Measurements from ENCODE around the gene R3HDM4.
"Not testable (repeated sequence)": the region's sequence is repeated elsewhere in the genome, so short reads cannot be mapped to it uniquely, and the experiment has no call there.

The R3HDM4 gene

DNA sequence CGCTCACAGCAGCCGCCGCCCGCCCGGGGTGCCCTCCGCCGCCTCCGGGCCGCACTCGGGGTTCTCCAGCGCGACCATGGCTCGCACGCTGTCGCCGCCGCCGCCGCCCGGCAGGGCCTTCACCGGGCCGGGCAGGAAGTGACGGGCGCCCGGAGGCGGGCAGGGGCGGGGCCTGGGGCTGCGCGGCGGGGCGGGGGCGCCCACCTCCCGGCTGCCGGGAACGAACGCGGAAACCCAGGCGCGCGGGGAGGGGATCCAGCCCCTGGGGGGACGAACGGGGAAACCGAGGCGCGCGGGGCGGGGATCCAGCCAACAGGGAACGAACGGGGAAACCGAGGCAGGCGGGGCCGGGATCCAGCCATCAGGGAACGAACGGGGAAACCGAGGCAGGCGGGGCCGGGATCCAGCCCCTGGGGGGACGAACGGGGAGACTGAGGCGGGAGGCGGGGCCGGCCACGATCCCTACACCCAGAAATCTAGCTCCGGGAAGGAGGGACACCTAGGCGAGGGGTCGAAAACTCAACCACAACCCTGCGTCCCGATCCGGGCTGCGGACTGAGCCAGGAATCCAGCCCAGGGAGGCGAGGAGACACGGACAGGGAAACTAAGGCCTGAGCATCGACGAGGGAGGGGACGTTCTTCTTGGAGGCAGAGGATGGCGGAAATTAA lies at the start of gene R3HDM4:
R3HDM4 (minus strand) TSS at position 140 of the 669 bp plus-strand sequence; CDS start at position 78, 62 bp downstream.
- FAIRE-seq: no peak

DNA sequence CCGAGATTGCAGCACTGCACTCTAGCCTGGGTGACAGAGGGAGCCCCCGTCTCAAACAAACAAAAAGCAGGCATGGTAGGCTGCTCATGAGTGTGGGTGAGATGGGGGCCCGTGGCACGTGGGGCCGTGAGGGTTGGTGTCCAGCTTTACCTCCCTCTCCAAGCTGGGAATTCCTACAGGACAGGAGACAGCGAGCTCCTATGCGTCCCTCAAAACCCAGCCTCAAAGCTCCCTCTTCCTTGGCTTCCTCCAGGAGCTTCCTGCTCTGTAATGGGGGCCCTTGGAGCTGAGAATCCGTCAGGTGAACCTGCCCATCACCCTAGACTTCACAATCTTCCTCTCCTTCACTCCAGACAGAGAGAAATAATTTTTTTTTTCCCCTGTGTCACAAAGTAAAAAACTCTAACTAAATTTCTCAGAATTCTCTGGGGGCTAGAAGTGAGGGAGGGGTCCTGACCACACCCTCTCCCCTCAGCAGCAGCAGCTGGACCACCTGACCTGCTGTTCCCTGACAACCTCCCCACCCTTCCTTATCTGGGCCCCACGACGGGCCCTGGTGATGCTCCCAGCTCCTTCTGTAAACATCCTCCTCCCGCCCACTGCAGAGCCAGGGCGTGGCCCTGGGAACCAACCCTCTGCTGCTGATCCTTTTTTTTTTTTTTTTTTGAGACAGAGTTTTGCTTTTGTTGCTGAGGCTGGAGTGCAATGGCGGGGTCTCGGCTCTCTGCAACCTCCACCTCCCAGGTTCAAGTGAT lies 49.0 kb upstream of the R3HDM4 start:
- no peak for FAIRE-seq

GRCh38 chr19:960601-960938 lies 47.6 kb upstream of the R3HDM4 start:
- no peak for FAIRE-seq

- FAIRE-seq: no peak
These were observed 47.0 kb upstream of the R3HDM4 start for GRCh38 chr19:960020-960419.

DNA sequence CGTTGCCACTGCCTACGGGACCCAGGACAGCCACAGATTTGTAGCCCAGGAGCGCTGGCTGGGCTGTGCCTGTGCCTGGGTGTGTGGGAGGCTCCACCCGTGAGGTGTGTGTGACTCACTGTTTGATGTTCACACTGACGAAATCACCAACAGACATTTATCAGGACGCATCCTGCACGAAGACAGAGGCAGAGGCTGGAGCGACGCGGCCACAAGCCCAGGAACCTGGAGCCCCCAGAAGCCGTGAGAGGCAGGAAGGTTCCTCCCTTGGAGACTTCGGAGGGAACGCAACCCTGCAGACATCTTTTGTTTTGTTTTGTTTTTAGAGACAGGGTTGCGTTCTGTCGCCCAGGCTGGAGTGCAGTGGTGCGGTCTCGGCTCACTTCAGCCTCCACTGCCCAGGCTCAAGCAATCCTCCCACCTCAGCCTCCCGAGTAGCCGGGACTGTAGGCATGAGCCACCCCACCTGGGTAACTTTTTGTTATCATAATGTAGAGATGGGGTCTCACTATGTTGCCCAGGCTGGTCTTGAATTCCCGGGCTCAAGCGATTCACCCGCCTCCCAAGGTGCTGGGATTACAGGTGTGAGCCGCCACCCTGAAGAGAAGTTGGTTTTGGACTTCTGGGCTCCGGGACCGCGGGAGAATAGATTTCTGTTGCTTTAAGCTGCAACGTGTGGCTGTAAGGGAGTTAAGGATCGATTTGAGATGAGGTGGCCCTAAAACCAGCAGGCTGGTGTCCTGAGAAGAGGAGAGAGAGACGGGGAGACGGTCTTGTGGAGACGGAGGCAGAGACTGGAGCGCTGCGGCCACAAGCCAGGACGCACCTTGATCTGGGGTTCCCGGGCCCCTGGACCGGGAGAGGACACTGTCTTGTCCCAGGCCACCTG lies 46.2 kb upstream of the R3HDM4 start:
- FAIRE-seq: no peak

GRCh38 chr19:957578-957977 lies 44.6 kb upstream of the R3HDM4 start:
- FAIRE-seq: not testable (repeated sequence)

DNA sequence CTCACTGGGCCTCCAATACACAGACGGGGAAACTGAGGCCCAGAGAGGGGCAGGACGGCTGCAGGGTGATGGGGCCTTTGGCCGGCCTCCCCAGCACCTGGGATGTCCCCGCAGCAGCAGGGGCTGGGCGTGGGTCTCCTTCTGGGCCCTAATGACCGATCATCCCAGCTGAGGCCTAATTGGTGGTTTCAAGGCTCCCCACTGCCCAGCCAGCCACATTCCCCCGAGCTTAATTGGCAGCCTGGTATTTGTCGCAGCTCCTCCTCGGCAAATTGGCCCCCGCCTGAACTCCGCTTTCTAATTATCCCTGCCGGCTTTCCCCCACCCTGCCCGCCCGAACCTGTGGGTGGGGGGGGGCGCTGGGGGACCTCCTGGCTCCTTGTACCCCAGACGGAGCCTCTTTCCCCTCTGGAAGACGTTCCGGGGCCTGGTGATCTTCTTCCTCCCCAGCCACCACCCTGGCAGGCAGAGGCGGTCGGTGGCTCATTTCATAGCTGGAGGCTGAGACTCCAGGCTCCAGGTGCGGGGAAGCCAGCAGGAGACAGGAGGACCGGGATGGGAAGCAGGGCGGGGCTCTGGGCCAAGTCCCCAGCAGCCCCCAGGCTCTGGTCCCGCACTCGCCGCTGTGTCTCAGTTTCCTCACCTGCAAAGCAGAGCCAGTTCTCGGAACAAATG lies 43.9 kb upstream of the R3HDM4 start:
- no peak for FAIRE-seq

DNA sequence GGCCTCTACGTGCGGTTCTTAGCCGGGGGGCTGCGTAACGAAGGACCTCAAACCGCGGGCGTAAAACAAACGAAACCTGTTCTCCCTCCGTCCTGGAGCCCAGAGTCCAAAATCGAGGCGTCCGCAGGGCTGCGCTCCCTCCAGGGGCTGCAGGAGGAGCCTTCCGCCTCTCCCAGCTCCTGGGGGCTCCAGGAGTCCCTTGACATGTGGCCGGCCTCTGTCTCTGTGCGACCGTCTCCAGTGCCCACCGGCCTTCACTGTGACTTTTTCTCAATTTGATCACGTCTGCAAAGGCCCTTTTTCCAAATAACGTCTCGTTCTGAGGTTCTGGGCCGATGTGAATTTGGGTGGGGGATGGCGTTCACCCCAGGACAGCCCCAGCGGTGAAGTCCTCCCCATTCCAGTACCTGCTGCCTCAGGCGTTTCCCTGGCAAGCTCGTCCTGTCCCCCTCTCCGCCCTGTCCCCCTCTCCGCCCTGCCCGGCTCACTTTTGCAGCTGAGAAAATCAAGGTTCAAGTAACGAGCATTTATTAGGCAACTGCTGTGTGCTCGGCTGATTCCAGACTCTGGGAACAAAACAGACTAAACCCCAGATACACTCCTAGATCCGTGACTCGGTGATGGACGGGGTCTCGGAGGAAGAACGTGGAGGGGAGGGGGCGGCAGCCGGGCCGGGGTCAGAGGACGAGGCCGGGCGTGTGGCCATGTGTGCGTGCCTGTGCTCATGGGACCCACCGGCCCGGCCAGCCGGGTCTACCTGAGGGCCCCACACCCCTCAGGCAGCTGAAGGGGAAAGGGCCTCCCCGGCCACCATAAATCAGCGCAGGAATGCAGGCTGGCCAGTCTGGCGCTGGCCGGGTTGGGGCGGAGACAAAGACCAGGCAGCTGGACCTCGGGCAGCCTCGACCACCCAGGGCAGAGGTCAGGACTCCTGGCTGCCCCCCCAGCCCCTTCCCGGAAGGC lies 43.1 kb upstream of the R3HDM4 start:
- no peak for FAIRE-seq

DNA sequence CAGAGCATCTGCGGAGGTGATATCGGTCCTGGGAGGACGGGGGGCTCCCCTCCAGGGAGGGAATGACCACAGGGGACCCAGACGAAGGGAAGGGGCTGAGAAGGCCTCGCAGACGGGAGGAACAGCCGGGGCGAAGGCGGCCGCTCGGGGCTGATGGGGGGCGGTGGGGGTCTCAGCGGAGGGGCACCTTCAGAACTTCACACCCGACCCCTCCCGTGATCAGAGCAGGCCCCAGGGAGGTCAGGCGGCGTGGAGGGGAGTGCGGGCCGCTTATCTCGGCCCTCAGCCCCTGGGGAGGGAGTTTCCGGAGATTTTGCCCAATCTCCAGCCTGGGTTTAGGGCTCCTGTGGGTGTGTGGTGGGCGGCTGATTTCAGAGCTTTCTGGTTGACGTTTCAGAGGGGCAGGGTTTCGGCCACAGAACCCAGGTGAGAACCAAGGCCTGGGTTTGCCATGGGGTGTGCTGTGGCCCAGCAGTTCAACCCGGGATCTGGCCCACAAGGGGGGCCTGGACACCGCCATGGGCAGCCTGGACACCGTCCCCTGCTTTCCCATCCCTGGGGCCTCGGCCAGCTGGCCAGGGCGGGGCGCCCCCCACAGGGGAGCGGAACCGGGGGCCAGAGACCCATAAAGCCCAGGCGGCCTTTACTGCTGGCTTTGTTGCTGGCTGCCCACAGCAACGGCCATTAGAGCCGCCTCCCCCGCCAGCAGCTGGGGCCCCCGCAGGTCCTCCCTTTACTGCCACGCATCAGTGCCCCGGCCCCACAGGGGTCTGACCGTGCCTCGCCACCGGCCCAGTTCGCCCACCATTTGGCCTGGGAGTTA lies 41.9 kb upstream of the R3HDM4 start:
- FAIRE-seq: no peak

GRCh38 chr19:954272-954671 lies 41.3 kb upstream of the R3HDM4 start:
- FAIRE-seq: no peak

DNA sequence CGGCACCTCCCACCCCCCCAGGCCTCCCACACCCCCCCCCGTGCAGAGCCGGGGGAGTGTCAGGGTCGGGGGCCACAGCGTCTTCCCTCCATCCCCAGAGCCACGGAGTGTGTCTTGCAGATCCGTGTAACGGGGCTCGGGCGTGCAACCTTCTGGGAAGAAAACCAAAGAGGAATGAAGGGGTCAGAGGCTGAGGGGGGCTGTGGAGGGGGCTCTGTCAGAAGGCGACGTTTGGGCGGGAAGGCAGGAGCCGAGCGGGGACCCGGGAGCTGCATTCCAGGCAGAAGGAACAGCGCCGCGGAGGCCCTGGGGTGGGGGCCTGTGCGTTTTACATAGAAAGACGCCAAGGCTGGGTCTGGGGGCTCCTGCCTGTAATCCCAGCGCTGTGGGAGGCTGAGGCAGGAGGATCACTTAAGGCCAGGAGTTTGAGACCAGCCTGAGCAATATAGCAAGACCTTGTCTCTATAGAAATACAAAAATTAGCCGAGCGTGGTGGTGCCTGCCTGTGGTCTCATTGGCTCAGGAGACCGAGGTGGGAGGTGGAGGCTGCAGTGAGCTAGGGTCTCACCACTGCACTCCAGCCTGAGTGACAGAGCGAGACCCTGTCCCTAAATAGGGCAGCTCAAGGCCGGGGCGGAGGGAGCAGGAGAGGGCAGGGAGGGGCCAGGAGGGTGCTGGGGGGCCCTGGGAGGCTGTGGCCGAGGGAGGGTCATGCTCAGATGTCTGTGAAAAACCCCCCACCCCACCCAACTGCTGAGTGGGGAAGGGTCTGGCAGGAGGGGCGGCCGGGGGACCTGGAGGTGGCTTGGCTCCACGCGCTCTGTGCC lies 40.6 kb upstream of the R3HDM4 start:
- no peak for FAIRE-seq

DNA sequence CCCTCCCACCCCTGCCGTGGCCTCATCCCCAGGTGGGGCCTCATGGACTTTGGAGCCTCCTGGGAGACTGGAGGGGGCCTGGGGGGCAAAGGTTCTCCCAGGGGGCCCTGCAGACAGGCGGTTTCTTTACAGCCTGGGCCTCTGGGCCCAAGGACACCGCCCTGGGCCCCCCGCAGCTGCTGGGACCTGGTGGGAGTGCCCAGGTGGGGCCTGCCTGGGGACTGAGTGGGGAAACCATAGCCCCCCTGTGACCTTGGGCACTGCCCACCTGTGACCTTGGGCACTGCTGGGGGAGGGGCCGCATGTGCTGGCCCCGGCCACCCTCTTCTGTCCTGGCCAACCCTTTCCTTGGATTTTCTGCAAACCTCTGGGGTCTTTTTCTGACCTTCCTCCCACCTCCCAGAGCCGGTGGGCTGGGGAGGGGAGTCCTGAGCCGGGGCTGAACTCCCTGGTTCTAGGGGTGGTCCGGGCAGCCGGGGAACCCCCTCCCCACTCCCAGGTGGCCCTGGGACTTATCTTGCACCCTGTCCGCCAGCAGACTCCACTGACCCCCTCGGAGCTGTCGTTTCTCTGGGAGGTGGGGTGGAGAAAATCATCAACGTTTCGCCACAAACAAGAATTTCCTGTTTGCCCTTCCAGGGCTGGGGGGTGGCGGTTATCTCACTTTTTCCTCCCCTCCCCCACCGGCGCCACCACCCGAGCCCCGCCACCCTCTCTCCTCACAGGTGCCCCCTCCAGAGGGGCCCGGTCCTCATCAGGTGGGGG lies 39.8 kb upstream of the R3HDM4 start:
- FAIRE-seq: no peak

DNA sequence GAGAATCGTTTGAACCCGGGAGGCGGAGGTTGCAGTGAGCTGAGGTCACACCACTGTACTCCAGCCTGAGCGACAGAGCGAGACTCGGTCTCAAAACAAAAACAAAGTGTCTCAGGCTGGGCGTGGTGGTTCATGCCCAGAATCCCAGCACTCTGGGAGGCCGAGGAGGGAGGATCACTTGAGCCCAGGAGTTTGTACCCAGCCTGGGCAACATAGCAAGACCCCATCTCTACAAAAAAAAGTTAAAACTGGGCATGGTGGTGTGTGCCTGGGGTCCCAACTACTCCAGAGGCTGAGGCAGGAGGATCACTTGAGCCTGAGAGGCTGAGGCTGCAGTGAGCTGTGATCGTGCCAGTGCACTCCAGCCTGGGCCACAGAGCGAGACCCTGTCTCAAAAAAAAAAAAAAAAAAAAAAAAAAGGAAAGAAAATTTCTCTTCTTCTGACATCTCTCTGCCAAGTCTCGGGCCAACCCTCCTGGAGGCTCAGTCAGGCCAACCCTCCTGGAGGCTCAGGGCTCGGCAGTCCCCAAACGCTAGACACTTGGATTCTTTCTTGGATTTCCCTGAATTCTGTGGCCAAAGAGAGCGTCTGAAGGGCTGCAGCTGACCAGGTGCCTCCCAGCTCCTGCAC lies 39.1 kb upstream of the R3HDM4 start:
- no peak for FAIRE-seq

DNA sequence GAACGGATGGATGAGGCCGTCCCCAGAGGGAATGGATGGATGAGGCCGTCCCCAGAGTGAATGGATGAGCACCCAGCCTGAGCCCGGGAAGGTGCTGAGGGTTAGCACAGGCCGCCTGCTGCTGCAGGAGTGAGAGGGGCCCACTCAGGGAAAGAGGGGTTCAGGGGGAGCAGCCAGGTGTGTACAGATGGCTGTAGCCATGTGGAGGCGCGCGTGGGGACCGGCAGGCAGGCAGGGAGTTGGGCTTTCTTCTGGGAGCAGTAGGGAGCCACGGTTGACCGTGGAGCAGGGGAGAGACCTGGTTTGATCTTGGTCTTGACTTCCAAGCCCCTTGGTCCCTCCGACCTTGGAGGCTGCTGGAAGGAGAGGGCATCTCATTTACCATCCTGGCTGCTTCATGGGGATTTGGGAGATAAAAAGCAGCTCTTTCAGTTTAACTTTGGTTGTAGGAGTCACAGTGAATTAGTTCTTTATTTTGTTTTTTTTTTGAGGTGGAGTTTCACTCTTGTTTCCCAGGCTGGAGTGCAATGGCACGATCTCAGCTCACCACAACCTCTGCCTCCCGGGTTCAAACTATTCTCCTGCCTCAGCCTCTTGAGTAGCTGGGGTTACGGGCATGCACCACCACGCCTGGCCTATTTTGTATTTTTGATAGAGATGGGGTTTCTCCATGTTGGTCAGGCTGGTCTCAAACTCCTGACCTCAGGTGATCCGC lies 37.5 kb upstream of the R3HDM4 start:
- no peak for FAIRE-seq

DNA sequence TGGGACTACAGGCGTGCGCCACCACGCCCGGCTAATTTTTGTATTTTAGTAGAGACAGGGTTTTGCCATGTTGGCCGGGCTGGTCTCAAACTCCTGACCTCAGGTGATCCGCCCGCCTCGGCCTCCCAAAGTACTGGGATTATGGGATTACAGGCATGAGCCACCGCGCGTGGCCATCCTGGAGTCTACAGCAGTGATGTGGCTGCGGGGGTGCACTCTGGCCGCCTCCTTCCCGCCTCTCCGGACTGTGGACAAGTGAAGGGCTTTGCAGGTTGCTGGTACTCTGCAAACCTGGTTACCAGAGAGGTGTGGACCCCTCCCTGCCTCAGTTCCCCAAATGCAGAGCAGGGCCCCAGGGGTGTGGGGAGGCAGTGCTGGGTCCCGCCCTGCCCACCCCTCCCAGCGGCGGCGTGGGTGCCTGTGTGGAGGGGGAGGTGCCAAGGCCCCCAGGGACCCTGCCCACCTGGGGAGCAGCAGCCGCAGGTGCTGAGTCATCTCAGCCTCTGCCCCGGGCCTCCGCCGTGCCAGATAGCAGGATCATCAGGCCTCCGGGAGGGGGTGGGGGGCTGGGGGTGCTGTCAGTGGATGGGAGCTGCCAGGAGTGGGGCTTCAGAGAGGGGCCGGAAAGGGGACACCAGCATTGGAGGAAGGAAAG lies 36.0 kb upstream of the R3HDM4 start:
- FAIRE-seq: no peak

GRCh38 chr19:947707-948539 lies 34.9 kb upstream of the R3HDM4 start:
- FAIRE-seq: no peak

Measured in islet of Langerhans (tissue), 1 donor.